AG04449 (cell line): ENCODE measurements around the gene MAOB.

Source experiments
- CTCF ChIA-PET: fragments of 350-600 bp; formaldehyde crosslinking; extraction: SDS; loops from one replicate; lab custom pipeline; 2021; ENCODE audit warnings: antibody characterized with exemption; lab: Yijun Ruan, JAX
- POLR2A ChIA-PET: fragments of 400-600, 350-600 bp; formaldehyde crosslinking; extraction: SDS; loops from one replicate; lab custom pipeline; 2020; ENCODE audit warnings: antibody characterized with exemption, inconsistent platforms; lab: Yijun Ruan, JAX
- DNase-seq: peaks from one replicate; pipeline ENCODE4 v3.0.0-alpha.2; 2010; ENCODE audit warnings: low read depth, low spot score
- H3K4me3 ChIP-seq: 2 replicates; pipeline ENCODE4 v1.5.1; 2011; ENCODE audit warnings: low read depth, mild to moderate bottlenecking, control low read depth, low read length
- CTCF ChIP-seq: IDR thresholded peaks from one replicate; pipeline ENCODE4 v1.5.1; 2011; ENCODE audit warnings: mild to moderate bottlenecking, moderate library complexity, low read length, control low read depth, inconsistent platforms; ENCODE audit not compliant: insufficient read depth; ENCODE audit errors: missing control alignments

The MAOB gene

GRCh38 chrX:43827791-43828190 is 54.5 kb downstream of the MAOB start:
- H3K4me3 ChIP-seq = no peak overlapping the region
- CTCF ChIA-PET = no interaction called here
- DNase-seq = no peak
- TF ChIP-seq CTCF = no peak
- POLR2A ChIA-PET = no interaction called here

GRCh38 chrX:43822014-43822413 is 60.2 kb downstream of the MAOB start:
- CTCF ChIA-PET = no interaction called here
- DNase-seq = no peak

GRCh38 chrX:43817444-43817843 is 64.8 kb downstream of the MAOB start:
- TF ChIP-seq CTCF = no peak
- no peak overlapping the region for H3K4me3 ChIP-seq
- CTCF ChIA-PET = no interaction called here
- POLR2A ChIA-PET = no interaction called here
- no peak for DNase-seq

More at GRCh38 chrX:43822014-43822413, 60.2 kb downstream of the MAOB start:
- TF ChIP-seq CTCF = no peak
- H3K4me3 ChIP-seq = no peak overlapping the region
- POLR2A ChIA-PET = no interaction called here

- no peak overlapping the region for H3K4me3 ChIP-seq
- ChIA-PET CTCF (no interaction called here), POLR2A (no interaction called here)
- DNase-seq = no peak
- TF ChIP-seq CTCF = no peak
Measured at GRCh38 chrX:43815209-43815608, 67.0 kb downstream of the MAOB start.

GRCh38 chrX:43813898-43814297 is 68.4 kb downstream of the MAOB start:
- CTCF ChIA-PET = no interaction called here
- DNase-seq = no peak
- POLR2A ChIA-PET = no interaction called here
- no peak overlapping the region for H3K4me3 ChIP-seq
- no peak for TF ChIP-seq CTCF

GRCh38 chrX:43813319-43813718 is 68.9 kb downstream of the MAOB start:
- CTCF ChIA-PET = no interaction called here
- DNase-seq = no peak
- no peak for TF ChIP-seq CTCF
- no peak overlapping the region for H3K4me3 ChIP-seq
- POLR2A ChIA-PET = no interaction called here
